CD4-positive, CD25-positive, alpha-beta regulatory T cell (primary cell): ENCODE data around the gene CXorf66. TPM values are rescaled to one million over a fixed set of nuclear protein-coding genes. Genes with fewer than 3 reads are reported as not detected.

Experiments
- ATAC-seq, 2 donors: fragments of 150-1000 bp; cut with Tn5 transposase; one replicate each; pipeline ENCODE4 v1.10.0; 2021; ENCODE audit warnings: low read depth in 2 of 2, moderate number of reproducible peaks in 2 of 2, moderate library complexity in 1 of 2
- DNase-seq, 3 donors: peaks; one replicate each; pipeline versions ENCODE4 v3.0.0 to v3.0.0-alpha.2; 2012 to 2022; ENCODE audit warnings: mixed read lengths in 1 of 3
- H3K27ac ChIP-seq: one replicate; pipeline ENCODE4 v1.7.0; 2013; ENCODE audit warnings: mild to moderate bottlenecking, low read length; ENCODE audit not compliant: insufficient read depth, poor library complexity, severe bottlenecking
- H3K27me3 ChIP-seq: one replicate; pipeline ENCODE4 v1.7.0; 2013; ENCODE audit warnings: low read length; ENCODE audit not compliant: control insufficient read depth, insufficient read depth
- H3K36me3 ChIP-seq: one replicate; pipeline ENCODE4 v1.7.0; 2013; ENCODE audit warnings: mild to moderate bottlenecking, low read length, moderate library complexity; ENCODE audit not compliant: control insufficient read depth, insufficient read depth
- H3K4me1 ChIP-seq: 2 replicates; pipeline ENCODE4 v1.7.0; 2013; ENCODE audit warnings: mild to moderate bottlenecking, low read length; ENCODE audit not compliant: insufficient read depth, control insufficient read depth, poor library complexity, severe bottlenecking
- H3K4me3 ChIP-seq: one replicate; pipeline ENCODE4 v1.7.0; 2013; ENCODE audit warnings: low read depth, mild to moderate bottlenecking, low read length, moderate library complexity
- H3K9me3 ChIP-seq, 2 experiments: 1 replicate in 1 of 2; 2 replicates in 1 of 2; pipeline ENCODE4 v1.7.0; 2013; ENCODE audit warnings: low read length in 2 of 2, mild to moderate bottlenecking in 1 of 2, moderate library complexity in 1 of 2; ENCODE audit not compliant: control insufficient read depth in 2 of 2
- H3K27ac Mint-ChIP-seq, 3 donors: one replicate each; pipeline ENCODE4 v1.8.0; 2020 to 2022; ENCODE audit warnings: mild to moderate bottlenecking in 3 of 3, mixed read lengths in 3 of 3, moderate library complexity in 2 of 3
- H3K27me3 Mint-ChIP-seq: one replicate; pipeline ENCODE4 v1.8.0; 2022; ENCODE audit warnings: mild to moderate bottlenecking, mixed read lengths
- H3K36me3 Mint-ChIP-seq: one replicate; pipeline ENCODE4 v1.8.0; 2020; ENCODE audit warnings: mixed read lengths
- H3K4me1 Mint-ChIP-seq, 4 donors: one replicate each; pipeline ENCODE4 v1.8.0; 2020 to 2022; ENCODE audit warnings: mixed read lengths in 4 of 4, mild to moderate bottlenecking in 1 of 4
- H3K4me3 Mint-ChIP-seq, 4 donors: one replicate each; pipeline ENCODE4 v1.8.0; 2020 to 2022; ENCODE audit warnings: mild to moderate bottlenecking in 4 of 4, mixed read lengths in 4 of 4, moderate library complexity in 3 of 4
- H3K9me3 Mint-ChIP-seq, 7 donors: one replicate each; pipeline ENCODE4 v1.8.0; 2020 to 2022; ENCODE audit warnings: mixed read lengths in 7 of 7, mild to moderate bottlenecking in 3 of 7, moderate library complexity in 2 of 7
- polyA plus RNA-seq, 4 donors: library from polyadenylated mRNA; unstranded; fragments of 300-500 nt; fragmentation: Illumina TruSeq; gene quantifications; one replicate each; pipeline ENCODE4 v1.2.3, GENCODE V29; 2021
- total RNA-seq: library from RNA; stranded (reverse); gene quantifications from one replicate; pipeline ENCODE4 v1.2.3, GENCODE V29; 2022

CXorf66 gene
- total RNA-seq (not detected), polyA plus RNA-seq (not detected)

GRCh38 chrX:139965421-139965820 lies at the start of gene CXorf66:
TSS of gene CXorf66 (minus strand) at chrX:139965521. CDS start at chrX:139965496, 25 bp downstream.
- no peak for DNase-seq
- no peak for ATAC-seq
- H3K27ac ChIP-seq: no peak within 1 kb of the TSS
- Mint-ChIP-seq H3K27me3 (peaks cover 4% of the 10 kb centered on the region), H3K4me3 (no peak within 1 kb of the TSS), H3K36me3 (no peaks in the 10 kb centered on the region), H3K4me1 (no peaks in the 10 kb centered on the region), H3K27ac (no peak within 1 kb of the TSS), H3K9me3 (peaks cover 0 to 1% (median 0%) of the 10 kb centered on the region in 7 donors)
- H3K36me3 ChIP-seq: no peaks in the 10 kb centered on the region
- H3K27me3 ChIP-seq: no peaks in the 10 kb centered on the region
- H3K9me3 ChIP-seq: no peaks in the 10 kb centered on the region
- no peak within 1 kb of the TSS for H3K4me3 ChIP-seq
- H3K4me1 ChIP-seq: no peaks in the 10 kb centered on the region

GRCh38 chrX:139982856-139983255 lies 17.5 kb upstream of the CXorf66 start:
- ATAC-seq: no peak
- no peak for DNase-seq
- H3K27ac ChIP-seq: no peak overlapping the region
- H3K4me3 Mint-ChIP-seq: no peak overlapping the region
- H3K27me3 ChIP-seq: no peaks in the 10 kb centered on the region
- no peaks in the 10 kb centered on the region for H3K36me3 Mint-ChIP-seq
- H3K36me3 ChIP-seq: no peaks in the 10 kb centered on the region
- H3K4me1 ChIP-seq: no peaks in the 10 kb centered on the region
- H3K4me1 Mint-ChIP-seq: no peaks in the 10 kb centered on the region
- H3K9me3 ChIP-seq: no peaks in the 10 kb centered on the region
- no peaks in the 10 kb centered on the region for H3K9me3 Mint-ChIP-seq
- H3K27me3 Mint-ChIP-seq: no peaks in the 10 kb centered on the region
- H3K27ac Mint-ChIP-seq: no peak overlapping the region
- no peak overlapping the region for H3K4me3 ChIP-seq

- Histone ChIP-seq H3K4me1 (no peaks in the 10 kb centered on the region), H3K4me3 (no peak overlapping the region), H3K36me3 (no peaks in the 10 kb centered on the region), H3K27me3 (no peaks in the 10 kb centered on the region), H3K9me3 (no peaks in the 10 kb centered on the region), H3K27ac (no peak overlapping the region)
- no peak for ATAC-seq
- DNase-seq: no peak
- no peaks in the 10 kb centered on the region for H3K36me3 Mint-ChIP-seq
- peaks cover 0 to 3% (median 0%) of the 10 kb centered on the region in 7 donors for H3K9me3 Mint-ChIP-seq
- no peak overlapping the region for H3K27ac Mint-ChIP-seq
- peaks cover 5% of the 10 kb centered on the region for H3K27me3 Mint-ChIP-seq
- no peaks in the 10 kb centered on the region for H3K4me1 Mint-ChIP-seq
- no peak overlapping the region for H3K4me3 Mint-ChIP-seq
These were observed 9.2 kb upstream of the CXorf66 start for GRCh38 chrX:139974471-139974870.

- H3K27me3 Mint-ChIP-seq: peaks cover 8% of the 10 kb centered on the region
These were observed 7.6 kb upstream of the CXorf66 start for GRCh38 chrX:139972629-139973624.

DNA sequence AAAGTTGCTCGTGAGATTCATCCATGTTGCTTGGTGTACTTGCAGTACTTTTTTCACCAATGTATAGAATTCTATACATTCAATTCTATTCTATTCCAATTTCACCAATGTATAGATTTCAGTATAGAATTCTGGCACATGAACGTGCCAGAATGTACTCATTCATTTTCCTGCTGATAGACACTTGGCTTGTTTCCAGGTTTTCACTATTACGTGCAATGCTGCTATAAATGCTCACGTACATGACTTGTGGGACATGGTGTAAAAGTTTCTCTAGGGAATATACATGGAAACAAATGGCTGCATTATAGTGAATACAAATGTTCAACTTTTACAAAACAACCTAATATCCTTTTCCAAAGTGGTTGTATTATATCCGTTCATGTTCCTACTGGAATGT lies 6.8 kb upstream of the CXorf66 start:
- no peaks in the 10 kb centered on the region for H3K4me1 ChIP-seq
- peaks cover 8% of the 10 kb centered on the region for H3K27me3 Mint-ChIP-seq
- no peak overlapping the region for H3K4me3 Mint-ChIP-seq
- ATAC-seq (no peak), DNase-seq (no peak)
- no peak overlapping the region for H3K27ac Mint-ChIP-seq
- H3K9me3 Mint-ChIP-seq: peaks cover 0 to 3% (median 1%) of the 10 kb centered on the region in 7 donors
- H3K4me1 Mint-ChIP-seq: no peaks in the 10 kb centered on the region
- no peaks in the 10 kb centered on the region for H3K9me3 ChIP-seq
- H3K27ac ChIP-seq: no peak overlapping the region
- no peaks in the 10 kb centered on the region for H3K36me3 ChIP-seq
- no peaks in the 10 kb centered on the region for H3K27me3 ChIP-seq
- no peak overlapping the region for H3K4me3 ChIP-seq
- H3K36me3 Mint-ChIP-seq: no peaks in the 10 kb centered on the region

More at GRCh38 chrX:139972629-139973624, 7.6 kb upstream of the CXorf66 start:
- no peak overlapping the region for H3K27ac ChIP-seq
- no peaks in the 10 kb centered on the region for H3K4me1 Mint-ChIP-seq
- H3K4me3 ChIP-seq: no peak overlapping the region
- H3K27ac Mint-ChIP-seq: no peak overlapping the region
- H3K27me3 ChIP-seq: no peaks in the 10 kb centered on the region
- no peaks in the 10 kb centered on the region for H3K9me3 ChIP-seq
- ATAC-seq (no peak), DNase-seq (no peak)
- no peak overlapping the region for H3K4me3 Mint-ChIP-seq
- H3K36me3 ChIP-seq: no peaks in the 10 kb centered on the region
- H3K4me1 ChIP-seq: no peaks in the 10 kb centered on the region
- H3K36me3 Mint-ChIP-seq: no peaks in the 10 kb centered on the region
- H3K9me3 Mint-ChIP-seq: peaks cover 0 to 3% (median 1%) of the 10 kb centered on the region in 7 donors

DNA sequence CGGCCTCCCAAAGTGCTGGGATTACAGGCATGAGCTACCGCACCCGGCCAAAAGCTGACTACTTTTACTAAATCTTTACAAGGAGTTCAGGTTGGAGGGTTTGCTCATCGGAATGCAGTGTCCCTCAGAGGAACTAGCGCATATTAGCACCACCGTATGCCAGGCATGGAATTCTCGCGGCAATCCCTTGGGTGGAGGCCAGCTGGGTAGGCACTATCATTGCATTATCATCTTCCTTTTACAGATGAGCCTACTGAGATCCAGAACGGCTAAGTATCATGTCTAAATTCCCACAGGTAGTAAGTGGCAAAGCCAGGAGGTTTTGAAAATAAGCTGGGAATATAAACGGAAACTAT lies 6.1 kb upstream of the CXorf66 start:
- no peaks in the 10 kb centered on the region for H3K4me1 Mint-ChIP-seq
- Histone ChIP-seq H3K9me3 (no peaks in the 10 kb centered on the region), H3K36me3 (no peaks in the 10 kb centered on the region), H3K4me1 (no peaks in the 10 kb centered on the region), H3K27ac (no peak overlapping the region), H3K27me3 (no peaks in the 10 kb centered on the region), H3K4me3 (no peak overlapping the region)
- no peak overlapping the region for H3K4me3 Mint-ChIP-seq
- DNase-seq (no peak), ATAC-seq (no peak)
- H3K27ac Mint-ChIP-seq: no peak overlapping the region
- H3K36me3 Mint-ChIP-seq: no peaks in the 10 kb centered on the region
- peaks cover 0 to 3% (median 1%) of the 10 kb centered on the region in 7 donors for H3K9me3 Mint-ChIP-seq
- peaks cover 8% of the 10 kb centered on the region for H3K27me3 Mint-ChIP-seq

GRCh38 chrX:139969286-139969685 lies 4.0 kb upstream of the CXorf66 start:
- Histone ChIP-seq H3K27me3 (no peaks in the 10 kb centered on the region), H3K4me3 (no peak overlapping the region), H3K36me3 (no peaks in the 10 kb centered on the region), H3K27ac (no peak overlapping the region), H3K9me3 (no peaks in the 10 kb centered on the region), H3K4me1 (no peaks in the 10 kb centered on the region)
- DNase-seq (no peak), ATAC-seq (no peak)
- Mint-ChIP-seq H3K27ac (no peak overlapping the region), H3K36me3 (no peaks in the 10 kb centered on the region), H3K4me3 (no peak overlapping the region), H3K27me3 (peaks cover 8% of the 10 kb centered on the region), H3K9me3 (peaks cover 0 to 1% (median 0%) of the 10 kb centered on the region in 7 donors), H3K4me1 (no peaks in the 10 kb centered on the region)

- Mint-ChIP-seq H3K9me3 (peaks cover 0 to 1% (median 0%) of the 10 kb centered on the region in 7 donors), H3K27ac (no peak overlapping the region), H3K27me3 (peaks cover 8% of the 10 kb centered on the region), H3K4me3 (no peak overlapping the region), H3K36me3 (no peaks in the 10 kb centered on the region), H3K4me1 (no peaks in the 10 kb centered on the region)
- H3K36me3 ChIP-seq: no peaks in the 10 kb centered on the region
- DNase-seq (no peak), ATAC-seq (no peak)
- H3K27ac ChIP-seq: no peak overlapping the region
- no peaks in the 10 kb centered on the region for H3K27me3 ChIP-seq
- H3K9me3 ChIP-seq: no peaks in the 10 kb centered on the region
- H3K4me1 ChIP-seq: no peaks in the 10 kb centered on the region
- H3K4me3 ChIP-seq: no peak overlapping the region
These were observed 2.4 kb upstream of the CXorf66 start for GRCh38 chrX:139967750-139968149.
